ENCODE results near the gene TMEM86A.
"Not testable (repeated sequence)": the region's sequence is repeated elsewhere in the genome, so short reads cannot be mapped to it uniquely, and the experiment has no call there.

DNA sequence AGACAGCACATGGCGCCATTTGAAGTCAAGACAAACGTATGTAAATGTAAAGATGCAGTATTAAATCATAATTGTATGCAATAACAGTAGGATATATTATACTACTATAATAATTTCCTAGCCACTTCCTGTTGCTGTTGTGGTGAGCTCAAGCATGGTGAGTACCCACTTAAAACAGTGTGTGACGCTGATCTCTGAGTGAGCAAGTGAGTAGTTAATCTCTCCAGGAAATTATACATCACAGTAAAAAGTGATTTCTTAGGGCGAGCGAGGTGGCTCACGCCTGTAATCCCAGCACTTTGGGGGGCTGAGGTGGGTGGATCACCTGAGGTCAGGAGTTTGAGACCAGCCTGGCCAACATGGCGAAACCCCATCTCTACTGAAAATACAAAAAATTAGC, 26.4 kb upstream of the TMEM86A start:
- TF ChIP-seq EZH2 (IDR thresholded peaks at IDR 0.05; ENCODE audit: insufficient read depth, poor library complexity, severe bottlenecking); EZH2phosphoT487 (IDR thresholded peaks at IDR 0.05; ENCODE audit: insufficient read depth, low read depth): not testable (repeated sequence)
